ENCODE data around the gene DNM1L. TPM values are rescaled to one million over a fixed set of nuclear protein-coding genes. Genes with fewer than 3 reads are reported as not detected.

The DNM1L gene
- total RNA-seq, 2 experiments from 2014 or later: 59.5 to 64.7 TPM

GRCh38 chr12:32669584-32669983 is 9.5 kb upstream of the DNM1L start:
- CTCF ChIA-PET: interaction anchor here (6.2 kb wide), 1 partner anchor 213 kb away, joined by 83 read pairs; no protein-coding TSS in a partner anchor
- POLR2A ChIA-PET: no interaction called here

GRCh38 chr12:32671930-32672780 is 6.9 kb upstream of the DNM1L start:
- Mint-ChIP-seq H3K27me3 (ENCODE audit: low read depth) (no peaks in the 10 kb centered on the region), H3K27ac (no peak overlapping the region), H3K4me1 (ENCODE audit: low read depth) (no peaks in the 10 kb centered on the region), H3K9me3 (ENCODE audit: insufficient read depth) (no peaks in the 10 kb centered on the region), H3K4me3 (no peak overlapping the region), H3K36me3 (ENCODE audit: low read depth) (no peaks in the 10 kb centered on the region)
- ATAC-seq (peak; percentile 44), DNase-seq (peak; percentile 54)
- POLR2A ChIA-PET: interaction anchor here (0.6 kb wide), 2 partner anchors 195 to 206 kb away, joined by 3 read pairs; no protein-coding TSS in a partner anchor
- CTCF ChIA-PET: interaction anchor here (0.7 to 6.2 kb wide), 23 partner anchors 10 to 1400 kb away, joined by 3 to 83 read pairs (median 3); partner anchors contain the start of gene YARS2

More at GRCh38 chr12:32669584-32669983, 9.5 kb upstream of the DNM1L start:
- Mint-ChIP-seq H3K9me3 (ENCODE audit: insufficient read depth) (no peaks in the 10 kb centered on the region), H3K27ac (no peak overlapping the region), H3K4me3 (no peak overlapping the region), H3K4me1 (ENCODE audit: low read depth) (no peaks in the 10 kb centered on the region), H3K36me3 (ENCODE audit: low read depth) (no peaks in the 10 kb centered on the region), H3K27me3 (ENCODE audit: low read depth) (no peaks in the 10 kb centered on the region)
- ATAC-seq: no peak
- DNase-seq: no peak

- DNase-seq (no peak), ATAC-seq (no peak)
- peak overlapping the region; percentile 71 for H3K27ac Mint-ChIP-seq
- H3K9me3 Mint-ChIP-seq (ENCODE audit: insufficient read depth): no peaks in the 10 kb centered on the region
- ChIA-PET CTCF (no interaction called here), POLR2A (interaction anchor here (2.4 kb wide), 1 partner anchor 75 kb away, joined by 11 read pairs; the partner anchor contains the start of gene YARS2)
- no peaks in the 10 kb centered on the region for H3K27me3 Mint-ChIP-seq (ENCODE audit: low read depth)
- peaks cover 16% of the 10 kb centered on the region for H3K36me3 Mint-ChIP-seq (ENCODE audit: low read depth)
- H3K4me3 Mint-ChIP-seq: peak overlapping the region; percentile 85
- H3K4me1 Mint-ChIP-seq (ENCODE audit: low read depth): peaks cover 29% of the 10 kb centered on the region
Observed at GRCh38 chr12:32679920-32680237, 778 bp downstream of the DNM1L start.

DNA sequence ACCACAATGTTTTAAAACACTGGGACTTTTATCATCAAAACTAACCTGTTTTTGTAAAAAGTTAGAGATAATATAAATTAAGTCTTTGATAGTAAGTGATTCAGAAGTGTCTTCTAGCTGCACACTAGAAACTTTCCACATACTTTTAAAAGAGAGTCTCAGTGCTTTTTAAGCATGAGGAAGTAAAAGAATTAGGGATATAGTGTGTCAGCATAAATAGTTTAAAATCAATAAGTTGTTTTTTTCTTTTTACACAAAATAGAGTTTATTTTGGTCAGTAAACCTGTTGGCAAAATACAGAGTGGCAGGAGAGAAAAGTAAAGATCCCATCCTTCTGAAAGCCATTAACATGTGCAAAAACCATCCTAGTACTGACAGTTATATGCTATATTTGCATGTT is 1.7 kb downstream of the DNM1L start:
- H3K36me3 Mint-ChIP-seq (ENCODE audit: low read depth): peaks cover 22% of the 10 kb centered on the region
- peaks cover 29% of the 10 kb centered on the region for H3K4me1 Mint-ChIP-seq (ENCODE audit: low read depth)
- H3K27ac Mint-ChIP-seq: no peak overlapping the region
- peak overlapping the region; percentile 85 for H3K4me3 Mint-ChIP-seq
- H3K9me3 Mint-ChIP-seq (ENCODE audit: insufficient read depth): no peaks in the 10 kb centered on the region
- no peaks in the 10 kb centered on the region for H3K27me3 Mint-ChIP-seq (ENCODE audit: low read depth)
- POLR2A ChIA-PET: interaction anchor here (2.4 kb wide), 1 partner anchor 74 kb away, joined by 11 read pairs; the partner anchor contains the start of gene YARS2
- CTCF ChIA-PET: interaction anchor here (0.5 to 1.4 kb wide), 3 partner anchors 75 to 315 kb away, joined by 3 to 7 read pairs (median 3); partner anchors contain the start of gene YARS2
- DNase-seq (no peak), ATAC-seq (no peak)

- CTCF ChIA-PET: interaction anchor here (0.5 to 1.4 kb wide), 3 partner anchors 74 to 315 kb away, joined by 3 to 7 read pairs (median 3); partner anchors contain the start of gene YARS2
- Mint-ChIP-seq H3K36me3 (ENCODE audit: low read depth) (peaks cover 24% of the 10 kb centered on the region), H3K27ac (no peak overlapping the region), H3K27me3 (ENCODE audit: low read depth) (no peaks in the 10 kb centered on the region), H3K9me3 (ENCODE audit: insufficient read depth) (no peaks in the 10 kb centered on the region), H3K4me1 (ENCODE audit: low read depth) (peaks cover 29% of the 10 kb centered on the region), H3K4me3 (no peak overlapping the region)
- ATAC-seq (no peak), DNase-seq (no peak)
- POLR2A ChIA-PET: interaction anchor here (2.4 kb wide), 1 partner anchor 74 kb away, joined by 11 read pairs; the partner anchor contains the start of gene YARS2
Observed at GRCh38 chr12:32681272-32681671, 2.2 kb downstream of the DNM1L start.

DNA sequence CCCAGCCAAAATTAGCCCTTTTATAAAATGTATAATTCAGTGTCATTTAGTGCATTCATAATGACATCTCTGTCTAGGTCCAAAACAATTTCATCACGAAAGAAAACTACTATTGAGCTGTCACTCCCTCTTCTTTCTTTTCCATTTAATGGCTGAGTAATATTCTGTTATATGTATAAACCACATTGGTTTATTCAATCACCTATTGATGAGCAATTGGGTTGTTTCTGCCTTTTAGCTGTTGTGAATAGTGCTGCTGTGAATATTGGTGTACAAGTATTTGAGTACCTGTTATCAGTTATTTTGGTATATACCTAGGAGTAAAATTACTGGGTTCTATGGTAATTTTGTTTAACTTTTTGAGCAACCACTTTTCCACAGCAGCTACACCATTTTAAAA is 7.2 kb downstream of the DNM1L start:
- Mint-ChIP-seq H3K9me3 (ENCODE audit: insufficient read depth) (no peaks in the 10 kb centered on the region), H3K4me1 (ENCODE audit: low read depth) (peaks cover 8% of the 10 kb centered on the region), H3K27me3 (ENCODE audit: low read depth) (no peaks in the 10 kb centered on the region), H3K27ac (no peak overlapping the region), H3K4me3 (no peak overlapping the region), H3K36me3 (ENCODE audit: low read depth) (peaks cover 41% of the 10 kb centered on the region)
- ATAC-seq (no peak), DNase-seq (no peak)
- ChIA-PET CTCF (no interaction called here), POLR2A (no interaction called here)

- H3K27ac Mint-ChIP-seq: no peak overlapping the region
- H3K4me3 Mint-ChIP-seq: no peak overlapping the region
- peaks cover 33% of the 10 kb centered on the region for H3K36me3 Mint-ChIP-seq (ENCODE audit: low read depth)
- H3K4me1 Mint-ChIP-seq (ENCODE audit: low read depth): peaks cover 12% of the 10 kb centered on the region
- DNase-seq (no peak), ATAC-seq (no peak)
- POLR2A ChIA-PET: no interaction called here
- CTCF ChIA-PET: interaction anchor here (0.6 to 2.6 kb wide), 3 partner anchors 49 to 1036 kb away, joined by 3 to 10 read pairs (median 5); partner anchors contain the start of gene YARS2
- H3K9me3 Mint-ChIP-seq (ENCODE audit: insufficient read depth): no peaks in the 10 kb centered on the region
- H3K27me3 Mint-ChIP-seq (ENCODE audit: low read depth): no peaks in the 10 kb centered on the region
Observed at GRCh38 chr12:32688786-32689185, 9.7 kb downstream of the DNM1L start.

- CTCF ChIA-PET: no interaction called here
- Mint-ChIP-seq H3K27me3 (ENCODE audit: low read depth) (no peaks in the 10 kb centered on the region), H3K4me3 (no peak overlapping the region), H3K4me1 (ENCODE audit: low read depth) (peaks cover 14% of the 10 kb centered on the region), H3K9me3 (ENCODE audit: insufficient read depth) (no peaks in the 10 kb centered on the region), H3K36me3 (ENCODE audit: low read depth) (peaks cover 32% of the 10 kb centered on the region), H3K27ac (no peak overlapping the region)
- DNase-seq (no peak), ATAC-seq (no peak)
- POLR2A ChIA-PET: no interaction called here
Observed at GRCh38 chr12:32690927-32691326, 11.8 kb downstream of the DNM1L start.

DNA sequence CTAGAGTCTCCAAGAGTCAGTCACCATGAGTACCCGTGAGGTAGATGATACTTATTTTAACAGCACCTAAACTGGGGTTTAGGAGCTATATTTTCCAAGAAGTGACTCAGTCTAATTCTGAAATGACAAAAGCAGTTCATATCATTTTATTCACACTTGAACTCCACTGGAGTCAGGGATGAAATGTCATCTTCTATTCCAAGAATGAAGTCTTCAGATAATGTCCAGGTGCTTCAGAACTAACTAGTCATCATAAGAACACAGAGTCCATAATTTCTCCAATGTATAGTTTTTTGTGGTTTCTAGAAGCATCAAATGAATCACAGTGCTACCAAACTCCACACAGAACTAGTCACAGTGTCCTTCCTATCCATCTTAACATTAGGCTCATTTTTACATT is 13.3 kb downstream of the DNM1L start:
- H3K4me3 Mint-ChIP-seq: no peak overlapping the region
- ChIA-PET POLR2A (no interaction called here), CTCF (interaction anchor here (1.0 kb wide), 1 partner anchor 63 kb away, joined by 4 read pairs; the partner anchor contains the start of gene YARS2)
- DNase-seq (no peak), ATAC-seq (no peak)
- peaks cover 14% of the 10 kb centered on the region for H3K4me1 Mint-ChIP-seq (ENCODE audit: low read depth)
- H3K27ac Mint-ChIP-seq: no peak overlapping the region
- no peaks in the 10 kb centered on the region for H3K9me3 Mint-ChIP-seq (ENCODE audit: insufficient read depth)
- no peaks in the 10 kb centered on the region for H3K27me3 Mint-ChIP-seq (ENCODE audit: low read depth)
- H3K36me3 Mint-ChIP-seq (ENCODE audit: low read depth): peaks cover 24% of the 10 kb centered on the region

DNA sequence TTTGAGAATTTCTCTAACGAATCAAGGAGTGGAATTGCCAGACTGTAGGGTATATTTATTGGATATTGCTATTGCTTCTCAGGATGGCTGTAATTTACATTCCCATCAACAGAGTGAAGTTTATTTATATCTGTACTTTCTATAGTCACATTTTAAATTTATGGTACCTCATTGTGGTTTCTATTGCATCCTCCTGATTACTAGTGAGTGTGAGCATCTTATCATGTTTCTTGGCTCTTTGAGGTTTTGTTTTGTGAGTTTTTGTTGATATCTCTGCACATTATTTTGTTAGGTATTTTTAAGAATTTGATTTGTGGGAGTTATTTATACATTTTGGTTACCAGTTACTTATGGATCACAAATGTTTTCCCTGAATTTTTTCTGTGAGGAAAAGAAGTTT is 13.9 kb downstream of the DNM1L start:
- no peak overlapping the region for H3K4me3 Mint-ChIP-seq
- no peak overlapping the region for H3K27ac Mint-ChIP-seq
- DNase-seq: no peak
- CTCF ChIA-PET: no interaction called here
- POLR2A ChIA-PET: no interaction called here
- no peak for ATAC-seq
- H3K27me3 Mint-ChIP-seq (ENCODE audit: low read depth): no peaks in the 10 kb centered on the region
- no peaks in the 10 kb centered on the region for H3K9me3 Mint-ChIP-seq (ENCODE audit: insufficient read depth)
- H3K36me3 Mint-ChIP-seq (ENCODE audit: low read depth): peaks cover 23% of the 10 kb centered on the region
- H3K4me1 Mint-ChIP-seq (ENCODE audit: low read depth): peaks cover 14% of the 10 kb centered on the region

DNA sequence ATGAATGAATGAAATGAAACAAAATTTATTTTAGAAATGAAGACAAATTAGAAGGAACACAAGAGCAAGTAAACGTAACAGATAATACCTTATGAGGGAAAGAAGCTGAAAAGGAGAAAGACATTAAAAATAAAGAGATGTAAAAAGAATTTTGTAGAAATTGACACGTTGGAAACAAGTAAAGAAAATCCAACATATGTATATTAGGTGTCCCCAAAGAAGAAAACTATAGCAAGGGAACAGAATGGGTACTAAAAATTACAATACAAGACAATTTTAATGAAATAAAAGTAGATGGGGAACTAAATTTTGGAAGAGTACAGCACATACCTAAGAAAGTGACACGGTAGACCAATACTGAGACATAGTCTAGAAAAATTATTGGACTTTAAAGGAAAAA is 16.7 kb downstream of the DNM1L start:
- no peak for ATAC-seq
- ChIA-PET CTCF (interaction anchor here (0.6 kb wide), 1 partner anchor 305 kb away, joined by 3 read pairs; no protein-coding TSS in a partner anchor), POLR2A (interaction anchor here (0.6 kb wide), 1 partner anchor 1100 kb away, joined by 3 read pairs; no protein-coding TSS in a partner anchor)
- H3K4me3 Mint-ChIP-seq: no peak overlapping the region
- no peak for DNase-seq
- peaks cover 14% of the 10 kb centered on the region for H3K36me3 Mint-ChIP-seq (ENCODE audit: low read depth)
- H3K27me3 Mint-ChIP-seq (ENCODE audit: low read depth): no peaks in the 10 kb centered on the region
- H3K9me3 Mint-ChIP-seq (ENCODE audit: insufficient read depth): no peaks in the 10 kb centered on the region
- H3K4me1 Mint-ChIP-seq (ENCODE audit: low read depth): peaks cover 14% of the 10 kb centered on the region
- no peak overlapping the region for H3K27ac Mint-ChIP-seq

DNA sequence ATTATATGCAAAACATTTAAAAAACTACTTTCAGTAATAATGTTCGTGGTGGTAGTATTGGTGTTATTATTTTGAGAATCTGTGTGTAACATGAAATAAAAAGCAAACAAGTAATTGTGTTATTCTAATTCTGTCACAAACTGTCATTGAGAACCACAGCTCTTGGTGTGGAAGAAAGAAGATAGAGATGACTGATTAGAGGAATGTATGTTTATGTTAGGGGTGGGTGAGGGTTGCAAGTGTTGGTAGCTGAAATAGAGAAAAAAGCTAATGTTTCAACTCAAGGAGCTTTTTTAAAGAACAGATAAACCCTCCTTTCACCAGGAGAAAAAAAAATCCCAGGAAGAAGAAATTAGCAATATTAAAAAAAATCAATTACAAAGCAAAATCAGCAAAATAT is 18.3 kb downstream of the DNM1L start:
- DNase-seq: no peak
- no peak for ATAC-seq
- Mint-ChIP-seq H3K27me3 (ENCODE audit: low read depth) (no peaks in the 10 kb centered on the region), H3K4me3 (no peak overlapping the region), H3K36me3 (ENCODE audit: low read depth) (peaks cover 16% of the 10 kb centered on the region), H3K9me3 (ENCODE audit: insufficient read depth) (no peaks in the 10 kb centered on the region), H3K27ac (no peak overlapping the region), H3K4me1 (ENCODE audit: low read depth) (peaks cover 6% of the 10 kb centered on the region)
- ChIA-PET POLR2A (no interaction called here), CTCF (no interaction called here)
